ENCODE measurements around the gene ARL1.
A peak's percentile ranks its signal among the peaks of the same experiment; 100 is the strongest.
"Not testable (repeated sequence)": the region's sequence is repeated elsewhere in the genome, so short reads cannot be mapped to it uniquely, and the experiment has no call there.

Gene ARL1

GRCh38 chr12:101407436-101408345, at the start of gene ARL1:
Gene ARL1 (minus strand): TSS chr12:101407772. CDS start chr12:101407645, 127 bp downstream.
- peak; percentile 89 for DNase-seq

GRCh38 chr12:101455685-101456084, 48.1 kb upstream of the ARL1 start:
- DNase-seq: no peak

DNA sequence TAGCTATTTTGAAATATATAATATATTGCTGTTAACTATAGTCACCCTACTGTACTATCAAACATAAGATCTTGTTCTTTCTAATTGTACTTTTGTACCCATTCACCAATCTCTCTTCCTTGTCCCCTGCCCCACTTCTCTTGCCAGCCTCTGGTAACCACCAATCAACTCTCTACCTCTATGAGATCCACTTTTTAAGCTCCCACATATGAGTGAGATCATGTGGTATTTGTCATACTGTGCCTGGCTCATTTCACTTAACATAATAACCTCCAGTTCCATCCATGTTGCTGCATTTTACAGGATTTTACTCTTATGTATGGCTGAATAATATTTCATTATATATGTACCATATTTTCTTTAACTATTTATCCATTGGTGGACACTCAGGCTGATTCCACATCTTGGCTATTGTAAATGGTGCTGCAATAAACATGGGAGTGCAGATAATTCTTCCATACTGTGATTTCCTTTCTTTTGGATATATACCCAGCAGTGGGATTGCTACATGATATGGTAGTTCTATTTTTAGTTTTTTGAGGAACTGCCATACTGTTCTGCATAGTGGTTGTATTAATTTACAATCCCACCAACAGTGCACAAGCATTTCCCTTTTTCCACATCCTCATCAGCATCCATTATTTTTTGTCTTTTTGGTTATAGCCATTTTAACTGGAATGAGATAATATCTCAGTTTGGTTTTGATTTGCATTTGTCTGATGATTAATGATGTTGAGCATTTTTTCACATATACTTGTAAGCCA, 34.1 kb upstream of the ARL1 start:
- peak; percentile 17 for DNase-seq

DNA sequence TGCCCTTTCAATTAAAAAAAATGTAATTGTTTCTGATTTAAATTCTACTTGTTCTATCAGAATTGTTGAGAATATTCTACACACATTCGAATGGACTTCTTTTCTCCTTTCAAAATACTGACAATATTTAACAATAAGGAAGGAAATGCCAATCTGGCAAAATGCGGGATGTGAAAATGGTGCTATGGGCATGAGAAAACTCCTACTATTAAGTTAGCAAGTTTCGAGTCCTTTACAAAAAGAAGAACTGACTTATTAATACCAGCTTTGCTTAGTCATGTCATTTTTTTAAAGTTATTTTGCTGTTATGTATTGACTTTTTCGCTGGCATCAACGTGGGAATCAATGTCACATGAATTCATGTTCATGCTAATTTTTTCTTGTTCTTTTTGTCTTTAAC, 31.7 kb upstream of the ARL1 start:
- DNase-seq: no peak

DNA sequence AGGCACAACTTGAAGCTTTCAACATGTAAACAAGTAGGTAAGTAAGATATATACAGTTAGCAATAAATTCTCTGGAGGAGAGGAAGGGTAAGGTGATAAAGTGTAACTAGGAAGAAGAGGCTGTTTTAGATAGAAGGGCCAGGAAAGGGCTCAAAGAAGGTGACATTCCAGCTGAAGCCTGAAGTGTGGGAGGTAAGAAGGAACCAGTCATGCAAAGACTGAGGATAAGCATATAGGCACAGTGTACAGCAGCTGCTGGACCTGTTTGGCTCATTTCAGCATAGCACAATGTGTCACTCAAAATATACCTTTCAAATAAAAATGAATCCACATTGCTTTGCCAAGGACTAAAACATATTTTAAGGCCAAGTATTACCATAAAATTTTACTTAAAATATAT, 28.6 kb upstream of the ARL1 start:
- DNase-seq: no peak

GRCh38 chr12:101430456-101430855, 22.9 kb upstream of the ARL1 start:
- peak; percentile 16 for DNase-seq

GRCh38 chr12:101424620-101425019, 17.0 kb upstream of the ARL1 start:
- no peak for DNase-seq

GRCh38 chr12:101422066-101422465, 14.5 kb upstream of the ARL1 start:
- DNase-seq: not testable (repeated sequence)

DNA sequence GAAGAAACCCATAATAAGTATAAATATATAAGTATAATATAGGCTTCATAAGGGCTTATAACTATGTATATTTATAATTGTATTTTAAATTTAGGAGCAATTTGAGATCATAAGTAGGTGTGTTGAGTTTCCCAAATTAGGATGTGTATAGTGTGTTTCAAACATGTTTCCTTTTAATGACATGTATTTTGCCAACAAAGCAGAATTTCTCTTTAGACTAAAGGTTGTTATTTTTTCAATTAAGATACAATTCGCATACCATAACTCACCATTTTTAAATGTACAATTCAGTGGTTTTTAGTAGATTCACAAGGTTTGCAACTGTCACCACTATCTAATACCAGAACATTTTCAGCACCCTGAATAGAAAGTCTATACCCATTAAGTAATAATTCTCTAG, 7.7 kb upstream of the ARL1 start:
- no peak for DNase-seq

DNA sequence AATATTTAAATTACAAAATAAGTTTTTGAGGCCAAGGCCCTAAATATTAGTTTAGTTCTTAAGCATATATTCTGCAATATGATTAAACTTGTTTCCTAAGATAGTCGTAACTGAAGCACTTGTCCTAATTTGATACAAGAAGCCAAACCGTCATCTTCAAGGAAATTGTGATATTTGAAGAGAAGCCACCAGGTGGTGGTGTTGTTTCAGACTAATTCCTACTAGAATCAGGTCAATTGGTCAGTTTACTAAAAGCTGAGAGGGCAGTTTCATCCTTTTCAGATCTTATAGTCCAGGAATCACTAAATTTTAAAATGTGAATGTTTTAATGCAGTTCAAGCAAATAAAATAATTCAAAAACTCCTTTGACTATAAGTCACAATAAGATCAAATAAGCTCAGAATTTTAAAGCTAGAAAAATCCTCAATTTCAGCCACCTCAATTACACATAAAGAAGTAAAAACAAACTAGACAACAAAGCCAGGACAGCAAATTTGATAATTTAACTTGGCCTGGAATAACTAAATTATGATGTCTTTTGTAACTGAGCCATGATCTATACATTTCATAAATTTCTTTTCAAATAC, 7.1 kb upstream of the ARL1 start:
- peak; percentile 88 for DNase-seq

DNA sequence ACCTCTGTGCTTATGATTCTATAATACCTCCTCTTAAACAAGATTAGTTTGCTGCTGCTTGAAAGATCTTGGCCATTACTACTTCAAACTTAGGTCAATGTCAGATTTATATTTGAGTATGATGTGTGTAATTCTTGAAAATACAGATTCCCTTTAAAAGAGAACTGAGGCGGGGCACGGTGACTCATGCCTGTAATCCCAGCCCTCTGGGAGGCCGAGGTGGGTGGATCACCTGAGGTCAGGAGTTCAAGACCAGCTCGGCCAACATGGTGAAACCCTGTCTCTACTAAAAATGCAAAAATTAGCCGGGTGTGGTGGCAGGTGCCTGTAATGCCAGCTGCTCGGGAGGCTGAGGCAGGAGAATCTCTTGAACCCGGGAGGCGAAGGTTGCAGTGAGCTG, 2.6 kb upstream of the ARL1 start:
- DNase-seq: not testable (repeated sequence)

- DNase-seq: no peak
Measured at GRCh38 chr12:101407049-101407435, 530 bp downstream of the ARL1 start.

GRCh38 chr12:101391181-101391580, 16.4 kb downstream of the ARL1 start:
- not testable (repeated sequence) for DNase-seq

- DNase-seq: no peak
Measured at GRCh38 chr12:101379149-101379548, 28.4 kb downstream of the ARL1 start.

GRCh38 chr12:101375573-101375972, 32.0 kb downstream of the ARL1 start:
- no peak for DNase-seq

- DNase-seq: no peak
Measured at GRCh38 chr12:101372431-101372830, 35.1 kb downstream of the ARL1 start.

- no peak for DNase-seq
Measured at GRCh38 chr12:101368016-101368415, 39.6 kb downstream of the ARL1 start.

- DNase-seq: no peak
Measured at GRCh38 chr12:101361455-101361854, 46.1 kb downstream of the ARL1 start.

GRCh38 chr12:101356794-101357193, 50.8 kb downstream of the ARL1 start:
- DNase-seq: no peak

- DNase-seq: no peak
Measured at GRCh38 chr12:101351682-101352081, 55.9 kb downstream of the ARL1 start.

DNA sequence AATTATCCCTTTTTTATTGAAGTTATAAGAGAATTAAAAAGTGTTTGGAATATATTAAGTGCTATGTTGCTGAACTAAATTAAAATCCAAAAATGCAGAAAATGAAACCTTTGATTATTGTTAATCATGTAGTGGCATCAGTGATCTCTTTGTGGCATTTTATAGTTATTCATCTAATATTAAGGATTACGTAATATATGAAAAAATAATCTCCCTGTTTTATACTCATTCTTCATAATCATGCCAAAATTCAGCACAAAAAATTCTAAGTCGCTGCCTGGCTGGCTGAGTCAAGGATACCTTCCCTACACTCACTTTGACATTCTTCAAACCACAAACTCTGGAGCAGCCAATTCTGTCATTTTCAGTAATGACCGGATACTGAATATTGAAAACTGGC, 63.7 kb downstream of the ARL1 start:
- DNase-seq: no peak

All from OCI-M1 (cell line).